HFF-Myc (cell line): ENCODE results near the gene CFAP100.

Experiments
- DNase-seq: peaks from one replicate; pipeline ENCODE4 v3.0.0-alpha.2; 2011; ENCODE audit warnings: low read depth; ENCODE audit errors: extremely low read depth
- H3K4me3 ChIP-seq: replicated peaks from 2 replicates; pipeline ENCODE4 v1.5.1; 2011; ENCODE audit warnings: low read depth, mild to moderate bottlenecking, control low read depth, low read length
- CTCF ChIP-seq: IDR thresholded peaks from 2 replicates; pipeline ENCODE4 v1.5.1; 2012; ENCODE audit warnings: mild to moderate bottlenecking, low read depth, low read length, control low read depth; ENCODE audit errors: missing control alignments

The CFAP100 gene

DNA sequence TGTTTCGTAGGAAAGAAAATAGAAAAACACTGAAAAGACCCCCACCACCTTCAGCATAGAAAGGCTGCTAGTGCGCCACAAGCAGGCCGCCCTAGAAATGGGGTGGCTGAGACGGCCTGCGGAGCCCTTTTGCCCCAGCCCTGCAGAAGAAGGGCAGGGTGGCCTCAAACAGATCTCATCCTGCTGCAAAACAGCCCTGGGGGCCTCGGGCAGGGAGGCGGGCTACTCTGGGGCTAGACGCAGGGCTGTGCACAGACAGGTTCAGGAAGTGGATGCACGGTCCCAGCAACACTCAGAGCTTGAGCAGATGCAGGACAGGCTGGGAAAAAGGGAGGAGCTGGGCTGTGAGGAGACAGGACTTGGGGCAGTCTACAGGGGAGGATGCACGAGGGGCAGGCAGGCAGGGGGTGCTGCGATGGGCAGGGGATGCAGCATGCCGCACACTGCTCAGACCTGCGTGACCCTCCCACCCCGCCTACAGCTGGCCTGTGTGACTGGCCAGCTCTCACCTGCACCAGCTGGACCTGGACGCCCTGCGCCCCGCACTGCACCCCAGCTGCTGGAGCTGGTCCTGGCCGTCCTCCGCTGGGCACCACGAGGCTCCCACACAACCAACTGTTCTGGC is 46.7 kb downstream of the CFAP100 start:
- no peak for DNase-seq
- no peak overlapping the region for H3K4me3 ChIP-seq
- no peak for TF ChIP-seq CTCF

GRCh38 chr3:126442094-126442855 is 47.6 kb downstream of the CFAP100 start:
- H3K4me3 ChIP-seq, result no peak overlapping the region
- TF ChIP-seq CTCF, result no peak
- no peak for DNase-seq

DNA sequence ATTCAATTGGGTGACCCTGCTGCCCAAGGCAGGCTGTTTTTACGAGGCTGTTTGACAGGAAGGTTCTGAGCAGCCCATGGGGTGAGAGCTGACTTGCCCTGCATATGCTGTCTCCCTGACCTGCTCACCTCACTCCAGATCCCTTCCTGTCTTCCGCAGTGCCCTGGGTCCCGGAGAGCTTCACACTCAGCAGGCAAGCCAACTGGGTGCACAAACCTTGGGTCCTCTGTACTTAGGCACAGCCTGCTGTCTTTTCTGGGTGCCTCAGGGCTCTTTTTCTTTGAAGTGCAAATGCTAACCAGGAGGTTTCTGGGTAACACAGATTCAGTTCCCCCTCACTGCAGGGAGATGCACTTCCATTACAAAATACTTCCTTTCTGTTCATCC is 48.1 kb downstream of the CFAP100 start:
- no peak for TF ChIP-seq CTCF
- no peak overlapping the region for H3K4me3 ChIP-seq

DNA sequence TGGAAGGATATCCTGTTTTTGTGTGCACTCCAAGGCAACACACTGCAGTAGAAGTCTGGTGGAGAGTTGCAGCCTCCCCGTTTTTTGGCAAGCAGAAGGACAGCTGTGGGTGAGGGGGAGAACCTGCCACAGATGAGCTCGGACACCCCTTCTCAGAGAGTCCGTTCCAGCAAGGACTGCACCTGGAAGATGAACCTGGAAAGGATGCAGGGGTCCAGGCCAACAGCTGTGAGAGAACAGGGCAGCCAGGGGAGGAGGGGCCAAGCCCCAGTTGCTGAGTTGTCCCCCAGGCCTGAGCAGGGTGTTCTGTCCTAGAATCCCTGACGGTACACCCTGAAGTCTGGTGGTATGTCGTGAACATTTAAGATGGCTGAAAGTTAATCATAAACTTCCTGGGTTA is 50.8 kb downstream of the CFAP100 start:
- no peak for DNase-seq
- TF ChIP-seq CTCF, result no peak
- no peak overlapping the region for H3K4me3 ChIP-seq

More for the DNA sequence above, 48.1 kb downstream of the CFAP100 start:
- no peak for DNase-seq

GRCh38 chr3:126446301-126446700 is 51.6 kb downstream of the CFAP100 start:
- TF ChIP-seq CTCF, result no peak
- no peak overlapping the region for H3K4me3 ChIP-seq
- DNase-seq, result no peak

GRCh38 chr3:126446791-126447190 is 52.1 kb downstream of the CFAP100 start:
- DNase-seq, result no peak
- no peak for TF ChIP-seq CTCF
- no peak overlapping the region for H3K4me3 ChIP-seq
